Effector CD4-positive, alpha-beta T cell (primary cell): Measurements from ENCODE around the gene ST3GAL4.
"Not testable (repeated sequence)": the region's sequence is repeated elsewhere in the genome, so short reads cannot be mapped to it uniquely, and the experiment has no call there.

Experiments used
- DNase-seq: peaks from one replicate; pipeline ENCODE4 v3.0.0-alpha.2; 2020

The ST3GAL4 gene

DNA sequence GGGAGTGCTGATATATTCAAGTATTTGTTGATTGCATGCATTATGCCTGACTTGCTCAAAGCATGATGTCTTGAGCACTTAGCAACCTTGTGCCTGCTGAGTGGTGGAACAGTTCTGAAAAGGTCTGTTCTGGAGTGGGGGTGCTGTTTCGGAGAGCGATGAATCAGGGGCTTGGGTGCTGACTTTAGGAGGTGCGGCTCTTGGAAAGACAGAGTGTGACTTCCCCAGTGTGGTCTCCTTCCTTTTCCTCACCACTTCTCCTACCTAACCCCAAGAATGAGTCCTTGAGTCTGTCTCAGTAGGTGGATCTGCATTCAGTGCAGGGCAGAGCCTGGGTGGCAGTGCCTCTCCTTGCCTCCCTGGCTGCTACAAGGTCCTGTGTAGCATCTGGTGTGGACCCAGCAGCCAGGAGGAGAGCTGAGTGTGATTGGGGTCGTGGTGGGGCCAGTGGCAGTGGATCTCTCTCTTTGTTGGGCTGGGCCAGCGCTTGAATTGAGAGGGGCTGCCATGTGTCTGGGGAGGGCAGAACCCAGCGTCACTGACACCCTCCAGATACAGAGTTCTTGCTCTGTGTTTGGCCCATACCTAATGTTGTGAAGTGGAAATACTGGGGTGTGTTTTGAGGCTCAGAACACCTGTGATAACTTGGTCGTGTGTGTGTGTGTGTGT lies 35.9 kb downstream of the ST3GAL4 start:
- DNase-seq: no peak

DNA sequence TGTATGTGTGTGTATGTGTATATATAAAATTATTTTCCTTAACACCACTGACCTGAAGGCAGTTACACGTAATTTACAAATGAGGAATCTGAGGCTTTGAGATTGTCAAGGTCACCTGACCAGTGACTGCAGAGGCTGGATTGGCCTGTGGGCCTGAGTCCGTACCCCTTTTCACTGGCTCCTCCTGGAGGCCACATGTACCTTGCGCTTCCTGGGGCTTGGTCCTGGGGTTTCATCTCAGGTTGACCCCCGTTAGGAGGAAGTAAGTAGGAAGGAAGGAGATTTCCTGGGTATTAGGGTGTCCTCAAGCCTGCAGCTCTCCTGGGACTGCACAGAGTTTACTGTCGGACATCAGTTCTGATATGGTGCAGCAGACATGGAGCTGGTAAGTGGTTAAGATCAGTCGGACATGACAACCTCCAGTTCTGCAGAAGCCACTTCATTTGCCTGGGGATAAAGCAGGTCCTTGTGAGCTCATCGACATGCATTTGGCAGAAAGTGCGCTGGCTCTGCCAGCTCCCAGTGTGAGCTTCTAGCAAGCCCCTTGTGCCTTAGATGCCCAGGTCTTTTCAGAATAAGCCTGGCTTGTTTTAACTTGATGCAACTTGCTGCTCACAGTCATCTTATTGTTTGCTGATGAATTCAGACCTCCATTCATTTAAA lies 36.6 kb downstream of the ST3GAL4 start:
- DNase-seq: no peak

DNA sequence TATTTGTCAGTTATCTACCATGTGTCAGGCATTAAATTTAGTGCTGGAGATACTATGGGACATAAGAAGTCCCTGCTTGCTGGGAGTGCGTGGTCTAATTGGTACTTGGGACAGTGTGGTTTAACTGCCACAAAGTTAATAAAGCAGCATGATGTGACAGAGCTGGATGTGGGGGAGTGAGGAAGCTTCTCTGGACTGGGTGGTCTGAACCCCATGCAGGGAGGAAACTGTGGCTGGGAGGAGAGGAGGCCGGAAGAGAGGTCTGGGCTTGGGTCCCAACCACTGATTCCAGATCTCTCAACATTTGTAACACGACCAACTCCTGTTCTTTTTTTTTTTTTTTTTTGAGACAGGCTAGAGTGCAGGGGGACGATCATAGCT lies 37.1 kb downstream of the ST3GAL4 start:
- DNase-seq: no peak

DNA sequence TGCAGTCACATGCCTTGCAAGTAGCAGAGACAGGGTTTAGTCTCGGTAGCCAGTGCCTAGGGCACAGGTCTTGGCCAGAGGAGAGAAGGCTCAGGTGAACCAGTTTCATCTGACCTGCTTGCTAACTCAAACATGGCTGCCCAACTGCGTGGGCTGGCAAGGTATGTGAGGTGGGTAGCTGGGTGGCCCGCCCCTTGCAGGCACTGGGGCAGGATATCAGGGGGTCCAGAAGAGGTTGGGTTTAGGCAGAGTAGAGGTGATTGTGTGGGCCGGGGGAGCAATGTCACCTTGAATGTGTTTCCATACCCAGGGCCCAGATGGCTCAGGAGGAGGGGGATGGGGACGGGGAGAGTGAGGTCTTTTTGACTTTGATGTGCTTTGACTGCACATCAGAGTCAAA lies 37.7 kb downstream of the ST3GAL4 start:
- DNase-seq: no peak

DNA sequence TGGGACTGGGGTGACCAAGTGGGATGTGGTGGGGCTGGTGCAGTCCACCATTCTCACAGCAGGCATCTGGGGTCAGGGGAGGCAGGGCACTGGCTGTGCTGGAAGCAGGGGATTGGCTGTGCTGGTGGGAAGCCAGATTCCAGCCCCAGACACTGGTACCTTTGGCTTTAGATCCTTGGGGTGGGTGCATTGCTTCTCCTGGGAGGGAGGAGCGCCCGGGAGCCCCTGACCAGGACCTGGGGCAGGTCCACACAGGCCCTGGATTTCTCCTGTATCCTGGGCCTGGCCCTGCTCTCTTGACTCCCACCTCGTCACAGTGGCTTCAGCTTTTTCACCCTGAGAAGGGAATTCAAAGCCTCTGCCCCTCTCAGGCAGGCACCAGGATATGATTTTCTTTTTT lies 38.5 kb downstream of the ST3GAL4 start:
- DNase-seq: no peak

DNA sequence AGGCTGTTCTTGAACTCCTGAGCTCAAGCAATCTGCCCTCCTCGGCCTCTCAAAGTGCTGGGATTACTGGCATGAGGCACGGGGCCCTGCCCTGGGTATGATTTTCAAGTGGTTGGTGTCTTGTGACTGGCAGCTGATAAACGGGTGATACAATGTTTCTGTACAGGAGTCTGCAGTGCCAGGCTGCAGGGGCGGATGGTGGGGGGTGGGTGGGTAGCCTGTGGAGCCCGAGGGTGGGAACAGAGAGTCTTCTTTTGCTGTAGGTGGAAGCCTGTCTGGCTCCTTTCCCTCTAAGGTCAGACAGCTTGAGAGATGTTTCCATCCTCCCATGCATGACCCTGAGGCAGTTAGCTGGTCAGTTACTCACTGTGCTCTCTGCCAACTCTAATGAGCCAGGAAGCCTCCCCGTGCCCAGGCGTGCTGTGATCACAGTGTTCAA lies 39.2 kb downstream of the ST3GAL4 start:
- DNase-seq: not testable (repeated sequence)

DNA sequence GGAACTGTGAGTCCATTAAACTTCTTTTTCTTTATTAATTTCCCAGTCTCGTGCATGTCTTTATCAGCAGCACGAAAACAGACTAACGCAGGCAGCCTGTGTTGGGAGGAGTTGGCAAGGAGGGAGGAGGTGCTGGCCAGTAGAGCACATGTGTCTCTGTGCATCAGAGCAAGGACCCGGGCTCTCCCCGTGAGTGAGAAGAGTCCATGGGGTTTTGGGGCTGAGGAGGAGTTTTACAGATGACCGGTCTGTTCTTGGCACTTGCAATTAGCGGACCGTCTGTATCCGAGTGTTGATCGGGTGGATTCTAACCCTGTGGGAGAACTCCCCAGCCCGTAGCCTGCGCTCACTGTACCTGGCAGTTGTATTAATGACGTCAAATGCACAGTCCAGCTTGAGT lies 40.3 kb downstream of the ST3GAL4 start:
- not testable (repeated sequence) for DNase-seq

DNA sequence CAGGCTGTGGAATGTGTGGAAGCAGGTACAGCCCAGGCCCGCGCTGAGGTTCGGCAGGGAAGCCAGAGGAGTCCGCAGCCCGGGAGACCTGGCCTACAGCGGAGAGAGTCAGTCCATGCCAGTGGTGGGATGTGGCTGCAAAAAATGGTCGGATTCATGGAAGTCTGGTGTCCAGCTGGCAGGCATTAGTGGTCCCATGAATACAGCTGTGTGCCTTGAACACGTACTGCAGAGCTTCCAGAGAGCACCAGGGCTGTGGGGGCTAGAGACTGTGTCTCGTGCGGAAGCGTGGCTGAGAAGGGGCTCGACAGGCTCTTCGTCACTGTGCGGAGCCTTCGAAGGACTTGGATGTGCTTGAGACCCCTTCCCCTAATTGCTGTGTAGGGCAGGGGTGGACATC lies 40.8 kb downstream of the ST3GAL4 start:
- not testable (repeated sequence) for DNase-seq

DNA sequence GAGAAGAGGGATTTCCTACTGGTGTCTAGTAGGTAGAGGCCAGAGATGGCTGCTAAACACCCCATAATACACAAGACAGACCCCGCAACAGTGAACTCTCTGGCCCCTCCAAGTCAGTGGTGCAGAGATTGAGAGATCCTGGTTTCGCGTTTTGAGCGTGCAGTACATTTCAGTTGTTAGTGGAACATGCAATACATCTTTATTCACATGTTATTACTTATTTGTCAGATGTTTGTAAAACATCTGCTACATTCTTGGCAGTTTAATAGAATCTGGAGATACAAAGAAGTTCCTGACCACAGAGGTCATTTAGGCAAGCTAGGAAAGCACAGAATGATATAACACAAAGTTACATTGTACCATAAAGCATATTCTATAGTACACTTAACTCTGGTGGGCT lies 41.5 kb downstream of the ST3GAL4 start:
- DNase-seq: no peak

DNA sequence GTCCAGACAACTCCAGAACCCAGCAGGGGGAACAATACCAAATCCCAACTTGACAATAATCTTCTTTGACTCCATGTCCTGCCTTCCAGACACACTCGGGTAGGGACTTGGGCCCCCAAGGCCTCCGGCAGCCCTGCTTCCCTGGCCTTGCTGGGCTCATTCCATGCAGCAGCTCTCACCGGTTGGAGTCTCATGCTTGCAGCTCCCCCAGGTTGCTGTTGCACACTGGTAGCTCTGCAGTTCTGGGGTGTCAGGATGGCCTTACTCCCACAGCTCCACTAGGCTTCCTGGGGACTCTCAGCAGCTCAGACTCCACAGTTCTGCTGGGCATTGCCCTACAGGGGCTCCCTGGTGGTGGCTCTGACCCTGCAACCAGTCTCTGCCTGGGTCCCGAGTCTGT lies 42.8 kb downstream of the ST3GAL4 start:
- no peak for DNase-seq

DNA sequence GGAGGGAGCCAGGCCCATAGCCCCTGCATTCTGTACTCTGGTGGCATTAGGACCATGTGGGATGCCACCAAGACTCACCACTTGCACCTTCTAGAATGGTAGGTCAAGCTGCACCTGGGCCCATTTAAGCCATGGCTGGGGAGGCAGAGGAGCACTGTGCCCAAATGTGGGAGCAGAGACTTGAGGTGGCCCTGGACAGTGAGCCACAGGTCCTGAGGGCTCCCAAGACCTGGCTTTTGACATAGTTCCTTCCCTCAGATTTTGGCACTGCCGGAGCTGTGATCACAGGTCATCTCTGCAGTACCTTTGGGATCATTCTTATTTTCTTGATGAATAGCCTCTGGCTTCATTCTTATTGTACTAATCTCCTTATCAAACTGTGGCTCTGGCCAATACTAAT lies 43.2 kb downstream of the ST3GAL4 start:
- DNase-seq: no peak

DNA sequence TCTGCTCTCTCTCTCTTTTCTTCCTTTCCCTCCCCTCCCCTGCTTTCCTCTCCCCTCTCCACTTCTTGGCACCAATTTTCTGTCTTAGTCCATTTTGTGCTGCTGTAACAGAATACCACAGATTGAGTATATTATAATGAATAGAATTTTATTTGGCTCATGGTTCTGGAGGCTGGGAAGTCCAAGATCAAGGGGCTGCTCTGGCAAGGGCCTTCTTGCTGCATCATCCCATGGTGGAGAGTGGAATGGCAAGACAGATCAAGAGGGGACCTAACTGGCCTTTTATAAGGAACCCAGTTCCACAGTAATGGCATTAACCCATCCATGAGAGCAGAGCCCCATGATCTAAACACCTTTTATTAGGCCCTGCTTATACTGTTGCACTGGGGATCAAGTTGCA lies 44.5 kb downstream of the ST3GAL4 start:
- no peak for DNase-seq

DNA sequence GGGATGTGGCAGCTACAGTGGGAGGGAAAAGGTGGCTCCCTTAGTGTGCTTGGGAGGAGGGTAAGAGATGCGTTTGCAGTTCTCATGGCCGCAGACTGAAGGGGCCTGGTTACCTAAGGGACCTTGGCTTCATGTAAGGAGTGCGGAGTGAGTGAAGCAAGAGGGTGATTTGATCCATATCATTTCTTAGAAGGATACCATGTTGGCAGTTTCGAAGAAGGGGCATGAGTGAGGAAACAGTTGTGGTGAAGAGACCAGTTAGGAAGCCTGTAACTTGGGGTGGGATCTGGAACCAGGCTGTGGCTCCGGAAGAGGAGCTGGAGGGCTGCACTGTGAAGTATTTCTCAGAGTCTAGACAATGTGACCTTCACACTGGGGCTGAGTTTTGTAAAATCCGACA lies 45.0 kb downstream of the ST3GAL4 start:
- DNase-seq: no peak

DNA sequence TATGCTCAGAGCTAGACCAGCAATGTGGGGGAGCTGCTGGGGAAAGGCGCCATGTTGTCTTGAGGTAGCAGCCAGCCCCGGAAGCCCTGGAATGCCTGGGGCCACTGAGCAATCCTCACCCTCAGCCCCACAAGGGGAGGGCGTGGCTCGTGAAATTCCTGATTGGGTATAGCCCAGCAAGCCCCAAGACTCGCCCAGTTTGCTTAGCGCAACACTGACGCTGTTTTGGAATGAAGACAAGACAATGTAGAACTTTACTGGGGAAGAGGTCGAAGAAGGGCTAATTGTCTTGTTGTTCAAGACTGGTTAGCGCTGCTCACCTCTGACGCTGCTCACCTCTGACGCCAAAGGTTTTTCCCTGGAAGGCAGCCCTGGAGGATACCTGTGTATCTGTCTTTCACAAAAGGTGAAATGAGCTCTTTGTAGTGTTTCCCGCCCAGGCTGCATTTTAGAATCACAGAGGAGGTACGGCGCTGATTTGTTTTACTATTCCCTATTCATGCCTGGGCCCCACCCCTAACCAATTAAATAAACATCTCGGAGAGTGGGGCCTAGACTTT lies 47.6 kb downstream of the ST3GAL4 start:
- no peak for DNase-seq

DNA sequence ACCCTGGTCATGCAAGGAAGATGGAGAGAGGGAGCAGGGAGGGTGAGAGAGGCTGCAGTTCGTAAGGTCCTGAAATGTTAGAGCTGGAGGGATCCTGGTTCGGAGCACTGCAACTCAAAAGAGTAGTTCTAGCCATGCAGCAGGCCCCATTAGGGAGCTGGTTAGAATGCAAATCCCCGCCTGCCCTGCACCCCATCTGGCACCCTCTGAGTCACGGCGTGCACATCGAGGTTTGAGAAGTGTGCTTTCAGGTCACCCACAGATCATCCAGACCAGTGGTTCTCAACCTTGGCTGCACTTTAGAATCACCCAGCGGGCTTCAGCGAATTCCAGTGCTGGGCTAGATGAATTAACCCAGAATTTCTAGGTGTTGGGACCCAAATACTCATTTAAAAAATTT lies 48.2 kb downstream of the ST3GAL4 start:
- DNase-seq: no peak

DNA sequence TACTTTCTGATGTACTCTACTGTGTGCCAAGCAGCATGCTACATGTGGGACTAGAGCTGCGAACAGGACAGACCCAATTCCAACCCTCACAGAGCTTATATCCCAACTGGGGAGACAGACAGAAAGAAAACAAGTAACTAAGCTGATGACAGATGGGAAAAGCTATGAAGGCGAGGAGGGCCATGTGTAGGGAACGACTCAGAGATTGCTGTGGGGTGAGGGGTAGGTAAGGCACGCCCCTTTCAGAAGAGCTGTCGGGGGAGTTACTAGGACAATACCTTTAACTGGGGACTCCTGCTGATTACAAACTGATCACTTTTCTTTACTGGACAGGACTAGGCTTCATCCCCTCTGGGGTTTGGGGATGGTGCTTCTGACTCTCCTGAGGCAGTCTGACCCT lies 48.9 kb downstream of the ST3GAL4 start:
- DNase-seq: no peak

DNA sequence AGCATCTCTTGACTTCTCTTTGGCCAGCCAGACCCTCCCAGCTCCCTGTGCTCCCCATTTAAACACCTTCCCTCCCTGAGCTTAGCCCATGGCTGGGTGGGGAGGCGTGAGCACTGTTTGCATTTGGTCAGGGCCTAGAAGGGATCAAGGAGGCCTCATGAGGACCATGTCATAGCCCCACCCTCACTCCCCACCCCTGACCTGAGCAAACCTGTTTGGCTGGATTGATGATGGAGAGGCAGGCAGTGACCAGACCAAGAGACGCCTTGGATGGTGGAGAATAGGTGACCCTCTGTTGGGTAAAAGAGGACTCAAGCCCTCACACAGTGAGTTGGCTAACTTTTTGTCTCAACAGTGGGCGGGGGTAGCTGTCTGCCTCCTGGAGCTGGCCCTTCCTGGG lies 49.9 kb downstream of the ST3GAL4 start:
- no peak for DNase-seq

DNA sequence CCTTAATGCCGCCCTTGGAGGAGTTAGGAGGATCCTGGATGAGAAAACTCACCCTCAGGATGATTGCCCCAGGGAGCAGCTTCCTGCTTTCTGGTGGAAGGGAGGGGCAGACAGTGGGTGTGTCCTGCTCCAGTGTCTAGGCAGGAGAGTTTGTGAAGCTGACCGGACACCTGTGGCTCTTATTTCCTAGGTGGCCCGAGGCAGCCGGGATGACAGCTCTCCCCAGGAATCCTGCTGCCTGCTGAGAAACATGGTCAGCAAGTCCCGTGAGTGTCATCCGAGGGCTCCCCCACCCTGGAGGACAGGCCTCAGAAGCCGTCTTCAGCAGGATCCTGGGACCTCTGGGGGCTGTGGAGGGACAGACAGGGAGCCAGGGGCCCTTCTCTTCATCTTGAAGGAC lies 50.4 kb downstream of the ST3GAL4 start:
- DNase-seq: no peak

DNA sequence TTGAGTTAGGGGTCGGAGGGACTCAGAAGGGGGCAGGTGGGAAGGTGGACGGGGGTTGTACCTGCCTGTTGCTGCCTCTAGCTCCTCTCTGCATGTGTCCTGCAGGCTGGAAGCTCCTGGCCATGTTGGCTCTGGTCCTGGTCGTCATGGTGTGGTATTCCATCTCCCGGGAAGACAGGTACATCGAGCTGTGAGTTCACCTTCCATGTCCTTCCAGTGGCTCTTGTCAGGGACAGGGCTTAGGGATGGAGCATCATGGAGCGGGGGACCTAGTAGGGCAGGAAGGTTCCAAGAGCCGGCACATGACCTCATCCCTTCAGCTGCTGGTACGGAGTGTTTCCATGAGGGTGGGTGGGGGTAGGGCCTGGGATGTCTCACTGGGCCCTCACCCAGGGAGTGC lies 50.9 kb downstream of the ST3GAL4 start:
- DNase-seq: no peak

DNA sequence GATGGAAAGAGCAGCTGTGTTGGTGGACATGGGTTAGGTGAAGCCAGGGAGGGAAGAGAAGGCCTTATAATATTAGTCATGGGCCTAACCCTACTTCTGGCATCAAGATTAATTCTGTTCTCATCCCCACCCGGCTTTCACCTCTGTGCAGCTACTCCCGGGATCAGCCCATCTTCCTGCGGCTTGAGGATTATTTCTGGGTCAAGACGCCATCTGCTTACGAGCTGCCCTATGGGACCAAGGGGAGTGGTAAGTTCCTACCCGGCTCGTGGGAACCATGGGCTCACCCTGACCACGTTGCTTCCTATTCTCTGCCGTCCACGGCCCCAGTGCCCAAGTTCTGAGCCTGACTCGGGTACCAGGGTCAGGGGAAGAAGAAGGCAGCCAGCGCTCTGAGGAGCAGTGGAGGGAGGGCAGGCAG lies 51.6 kb downstream of the ST3GAL4 start:
- no peak for DNase-seq

DNA sequence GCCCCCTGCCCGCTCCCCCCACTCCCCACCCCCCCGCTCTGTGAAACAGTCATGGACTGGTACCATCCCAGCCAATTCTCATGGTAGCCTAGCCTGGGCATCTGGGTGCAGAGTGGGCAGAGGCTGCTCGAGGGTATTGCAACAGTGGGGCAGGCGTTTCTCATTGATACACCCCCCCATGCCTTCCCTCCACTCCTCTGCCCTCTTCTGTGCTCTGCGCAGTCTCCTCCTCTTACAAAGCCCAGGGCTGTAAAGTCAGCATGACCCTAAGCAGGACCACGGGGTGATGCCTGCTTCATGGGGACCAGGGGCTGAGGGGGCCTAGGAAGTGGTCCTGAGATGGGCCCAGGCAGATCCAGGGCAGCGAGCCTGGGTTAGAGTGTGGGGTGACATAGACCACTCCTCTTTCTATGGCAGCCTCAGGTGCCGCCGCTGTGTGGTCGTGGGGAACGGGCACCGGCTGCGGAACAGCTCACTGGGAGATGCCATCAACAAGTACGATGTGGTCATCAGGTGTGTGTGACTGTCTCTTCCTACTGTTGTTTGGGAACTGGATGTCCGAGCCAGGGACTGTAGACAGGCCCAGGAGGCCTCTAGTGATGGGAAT lies 52.3 kb downstream of the ST3GAL4 start:
- no peak for DNase-seq

DNA sequence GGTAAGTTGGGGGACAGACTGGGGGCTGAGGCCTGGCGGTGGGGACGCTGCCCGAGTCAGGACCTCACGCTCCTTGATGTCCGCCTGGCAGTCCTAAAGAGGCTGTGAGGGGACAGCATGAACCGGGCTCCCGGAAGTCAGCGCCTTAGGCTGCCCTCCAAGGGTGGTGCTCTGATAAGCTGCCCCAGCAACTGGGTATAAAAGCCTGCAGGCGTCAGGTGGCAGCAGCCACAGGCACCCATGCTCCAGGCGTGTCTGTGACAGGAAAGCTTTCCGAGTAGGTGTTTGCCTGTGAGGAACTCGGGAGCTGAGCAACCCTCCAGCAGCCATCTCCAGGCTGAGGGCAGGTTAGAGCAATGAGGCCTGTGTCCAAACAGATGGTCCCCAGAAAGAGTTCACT lies 53.0 kb downstream of the ST3GAL4 start:
- no peak for DNase-seq

DNA sequence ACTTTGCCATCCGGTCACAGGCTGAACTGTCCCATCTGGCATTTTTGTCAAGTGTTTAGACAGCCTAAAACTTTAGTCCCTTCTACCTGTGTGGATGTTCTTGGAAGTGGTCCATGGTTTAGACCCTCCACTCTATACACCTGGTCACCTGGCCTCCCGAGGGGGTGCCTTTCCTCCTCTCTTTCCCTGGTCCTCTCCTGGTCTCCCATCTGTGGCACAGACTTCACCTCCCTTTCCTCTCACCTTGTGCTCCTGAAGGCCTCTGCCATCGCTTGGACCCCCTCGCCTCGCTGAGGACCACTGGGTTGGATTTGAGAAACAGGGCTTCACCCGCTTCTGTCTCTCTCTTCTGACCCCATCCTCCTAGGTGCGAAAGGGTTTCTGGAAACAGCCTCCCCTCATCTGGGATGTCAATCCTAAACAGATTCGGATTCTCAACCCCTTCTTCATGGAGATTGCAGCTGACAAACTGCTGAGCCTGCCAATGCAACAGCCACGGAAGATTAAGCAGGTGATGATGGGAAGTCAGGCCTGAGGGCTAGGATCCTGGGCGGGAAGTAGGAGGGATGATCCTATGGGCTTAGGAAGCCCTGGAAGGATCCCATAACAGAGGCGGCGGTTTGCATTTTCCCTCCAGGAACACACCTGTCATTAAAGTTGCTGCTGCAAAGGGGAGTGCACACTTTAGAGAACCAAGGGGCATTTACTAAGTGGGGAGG lies 53.6 kb downstream of the ST3GAL4 start:
- no peak for DNase-seq

DNA sequence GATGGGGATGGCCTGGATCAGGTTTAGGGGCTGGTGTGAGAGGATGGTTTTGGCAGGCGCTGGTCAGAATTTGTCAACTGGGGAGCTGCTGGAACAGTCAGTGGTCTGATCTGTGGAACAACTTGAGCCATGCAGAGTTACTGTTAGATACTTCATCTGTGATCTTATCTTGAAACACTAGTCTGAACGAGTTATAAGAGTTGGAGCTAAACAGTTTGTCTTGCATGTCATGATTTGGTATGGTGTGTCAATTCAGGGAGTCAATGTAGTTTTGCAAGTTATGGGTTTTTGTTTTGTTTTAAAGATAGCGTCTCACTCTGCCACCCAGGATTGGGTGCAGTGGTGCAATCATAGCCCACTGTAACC lies 54.1 kb downstream of the ST3GAL4 start:
- DNase-seq: no peak
